ENCODE results near the gene HPCA.

The HPCA gene

DNA sequence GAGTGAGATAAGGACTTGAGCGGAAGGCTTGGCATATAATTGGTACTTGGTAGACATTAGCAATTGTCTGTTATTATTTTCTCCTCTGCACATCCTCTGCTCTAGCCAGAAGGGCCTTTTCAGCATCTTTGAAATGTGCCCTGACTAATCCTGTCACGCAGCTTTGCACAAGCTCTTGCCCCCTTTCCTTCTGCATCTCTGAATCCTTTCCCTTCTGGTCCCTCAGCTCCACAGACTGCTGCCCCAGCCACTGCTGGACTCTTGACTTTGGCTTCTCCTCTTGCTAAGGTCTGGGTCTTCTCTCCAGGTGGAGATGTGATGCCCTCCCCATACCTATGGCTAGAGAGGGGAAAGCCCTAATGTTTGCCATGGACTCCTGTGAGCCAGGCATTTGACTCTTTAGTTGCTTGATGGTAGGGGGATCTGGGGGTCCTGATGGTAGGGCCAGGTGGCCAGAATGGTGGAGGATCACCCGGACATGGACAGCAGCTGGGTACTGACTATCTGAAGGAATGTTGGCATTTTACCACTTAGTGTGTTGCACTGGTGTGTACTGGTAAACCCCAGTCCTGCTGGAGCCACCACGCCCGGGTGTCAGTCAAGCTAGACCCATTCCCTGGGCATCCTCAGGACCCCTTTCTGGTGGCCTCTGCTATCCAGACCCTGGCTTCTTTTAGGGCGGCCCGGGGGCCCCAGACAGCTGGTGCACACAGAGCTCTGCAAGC, 4.4 kb downstream of the HPCA start:
- no peak for DNase-seq

- DNase-seq, result no peak
These were observed 4.9 kb downstream of the HPCA start for GRCh38 chr1:32891241-32891570.

- DNase-seq, result no peak
These were observed 5.3 kb downstream of the HPCA start for GRCh38 chr1:32891630-32892029.

GRCh38 chr1:32892368-32893197, 6.3 kb downstream of the HPCA start:
- no peak for DNase-seq

DNA sequence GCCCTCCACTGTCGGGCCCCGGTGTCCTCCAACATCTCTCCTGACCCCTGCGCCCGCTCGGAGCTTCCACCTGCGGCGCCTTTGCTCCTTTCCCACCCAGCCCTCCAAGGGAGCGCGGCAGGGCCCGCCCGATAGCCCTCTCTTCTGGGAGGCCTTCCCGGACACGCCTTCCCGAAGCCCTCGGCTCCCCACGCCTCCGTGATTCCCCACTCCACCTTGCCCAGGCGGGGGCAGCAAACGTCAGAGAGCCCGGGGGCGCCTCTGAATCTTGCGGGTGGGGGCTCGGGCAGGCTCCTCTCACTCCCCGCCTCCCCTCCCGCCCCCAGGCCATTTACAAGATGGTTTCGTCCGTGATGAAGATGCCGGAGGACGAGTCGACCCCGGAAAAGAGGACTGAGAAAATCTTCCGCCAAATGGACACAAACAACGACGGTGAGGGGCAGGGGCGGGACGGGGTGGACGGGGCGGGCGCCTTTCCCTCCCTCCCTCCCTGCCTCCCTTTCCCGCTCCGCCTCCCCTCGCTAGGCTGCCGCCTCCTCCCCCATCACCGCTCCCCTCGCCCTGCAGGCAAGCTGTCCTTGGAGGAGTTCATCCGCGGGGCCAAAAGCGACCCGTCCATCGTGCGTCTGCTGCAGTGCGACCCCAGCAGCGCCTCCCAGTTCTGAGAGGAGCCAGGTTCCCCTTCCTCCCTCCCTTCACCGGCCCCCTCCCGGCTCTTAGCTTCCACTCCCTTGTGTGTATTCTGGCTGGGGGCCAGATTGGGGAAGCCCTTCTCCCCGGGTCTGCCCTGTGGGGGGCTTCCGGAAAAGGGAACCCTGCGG, 7.1 kb downstream of the HPCA start:
- DNase-seq, result no peak

GRCh38 chr1:32894019-32894600, 7.8 kb downstream of the HPCA start:
- DNase-seq, result no peak

- no peak for DNase-seq
These were observed 8.4 kb downstream of the HPCA start for GRCh38 chr1:32894681-32895080.

GRCh38 chr1:32895325-32896215, 9.3 kb downstream of the HPCA start:
- no peak for DNase-seq

- no peak for DNase-seq
These were observed 10.2 kb downstream of the HPCA start for GRCh38 chr1:32896451-32896850.

DNA sequence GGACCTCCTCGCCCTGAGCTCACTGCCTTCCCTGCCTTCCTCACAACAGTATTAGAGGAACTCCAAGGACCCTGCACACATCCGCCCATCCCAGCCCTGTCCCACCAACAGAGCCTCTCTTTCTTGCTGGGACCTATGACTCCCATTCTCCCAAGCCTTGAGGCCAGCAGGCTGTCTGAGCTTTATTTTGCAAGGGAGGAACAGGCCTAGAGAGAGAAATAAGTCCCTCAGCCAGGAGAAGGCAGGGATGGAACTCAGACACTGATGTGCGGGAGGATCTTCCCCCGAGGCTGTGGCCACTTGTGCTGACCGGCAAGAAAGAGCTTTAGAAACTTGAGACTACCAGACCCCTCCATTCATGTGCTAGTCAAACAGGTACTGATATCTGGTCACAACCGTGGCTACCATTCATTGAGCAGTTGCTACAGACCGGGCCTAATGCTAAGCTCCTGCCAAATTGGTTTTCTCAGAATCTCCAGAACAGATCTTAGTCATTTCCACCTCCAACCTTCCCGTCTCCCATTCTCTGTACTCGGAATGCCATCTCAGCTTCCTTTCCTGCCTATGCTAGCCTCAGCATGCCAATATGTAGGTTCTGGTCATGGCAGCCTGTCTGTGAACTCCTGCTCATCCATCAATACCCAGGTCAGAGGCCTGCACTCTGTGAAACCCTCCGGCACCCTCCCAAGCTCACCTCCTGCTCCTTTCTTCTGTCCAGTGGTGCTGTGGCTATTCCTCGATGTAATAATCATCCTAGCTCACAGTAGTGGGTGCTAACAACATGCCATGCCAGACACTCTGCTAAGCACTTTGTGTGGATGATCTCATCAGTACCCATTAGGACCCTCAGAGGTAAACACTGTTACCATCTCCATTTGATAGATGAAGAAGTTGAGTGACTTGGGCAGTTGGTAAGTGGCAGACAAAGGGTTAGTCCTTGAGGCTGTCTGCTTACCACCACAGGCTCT, 11.1 kb downstream of the HPCA start:
- no peak for DNase-seq

DNA sequence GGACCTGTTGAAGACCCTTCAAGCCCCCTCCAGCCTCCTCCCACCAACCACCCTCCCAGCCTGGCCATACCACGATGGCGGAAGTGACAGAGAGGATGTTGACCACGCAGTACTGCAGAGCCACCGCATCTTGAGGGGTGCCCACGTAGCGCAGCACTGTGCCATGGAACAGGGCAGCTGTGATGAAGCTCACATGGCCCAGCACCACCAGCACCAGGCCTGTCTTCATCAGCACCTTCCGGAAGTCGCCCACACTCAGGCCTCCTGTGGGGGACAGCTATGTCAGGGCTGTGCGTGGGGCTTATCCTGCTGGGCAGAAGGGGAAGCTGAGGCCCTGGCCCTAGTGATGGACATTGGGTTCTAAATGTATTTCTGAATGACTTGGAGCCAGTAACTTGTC, 11.8 kb downstream of the HPCA start:
- DNase-seq, result no peak

DNA sequence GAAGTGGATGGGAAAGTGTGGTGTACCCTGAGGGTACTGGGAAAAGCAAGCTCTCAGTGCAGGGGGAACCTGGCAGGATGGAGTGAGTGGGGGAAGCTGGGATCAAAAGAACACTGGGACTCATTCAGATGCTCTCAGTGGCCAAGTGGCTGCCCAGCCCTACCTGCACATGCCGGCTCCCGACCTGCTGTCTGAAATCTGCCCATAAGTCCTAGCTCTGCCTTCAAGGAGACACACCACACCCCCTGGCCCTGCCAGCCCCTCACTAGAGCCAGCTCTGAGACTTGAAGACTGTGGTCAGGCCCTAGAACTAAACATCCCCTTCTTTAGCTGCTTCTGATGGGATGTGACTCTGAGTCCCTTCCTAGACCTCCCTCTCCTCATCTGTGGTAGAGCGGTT, 12.7 kb downstream of the HPCA start:
- DNase-seq, result no peak

- no peak for DNase-seq
These were observed 13.4 kb downstream of the HPCA start for GRCh38 chr1:32899586-32900296.

- DNase-seq, result no peak
These were observed 14.2 kb downstream of the HPCA start for GRCh38 chr1:32900371-32900955.

GRCh38 chr1:32900956-32901822, 14.9 kb downstream of the HPCA start, which contains the start of gene TMEM54:
Gene TMEM54 (minus strand): TSS chr1:32901389. CDS start chr1:32901238, 151 bp downstream.
- no peak for DNase-seq

DNA sequence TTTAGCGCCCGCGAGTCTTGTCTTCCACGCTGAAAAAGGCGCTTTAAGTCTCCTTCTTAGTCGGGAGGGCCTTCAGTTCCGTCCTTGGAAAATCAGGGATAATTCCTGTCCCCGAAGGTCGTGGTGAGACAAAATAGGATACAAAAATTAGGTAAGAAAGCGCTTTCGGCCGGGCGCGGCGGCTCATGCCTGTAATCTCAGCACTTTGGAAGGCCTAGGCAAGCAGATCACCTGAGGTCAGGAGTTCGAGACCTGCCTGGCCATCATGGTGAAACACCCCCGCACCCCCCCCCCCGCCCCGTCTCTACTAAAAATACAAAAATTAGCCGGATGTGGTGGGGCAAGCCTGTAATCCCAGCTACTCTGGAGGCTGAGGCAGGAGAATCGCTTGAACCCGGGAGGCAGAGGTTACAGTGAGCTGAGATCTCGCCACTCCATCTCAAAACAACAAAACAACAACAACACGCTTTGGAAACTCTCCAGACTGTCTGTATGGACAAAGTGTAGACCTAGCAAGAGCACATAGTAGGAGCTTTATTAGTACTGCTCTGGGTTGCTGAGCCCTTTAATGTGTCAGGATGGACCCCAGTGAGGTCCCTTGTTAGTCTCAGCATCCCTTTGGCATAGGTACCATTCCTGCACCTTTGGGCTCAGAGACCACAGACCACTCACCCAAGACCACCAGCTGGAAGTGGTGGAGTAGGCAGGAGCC, 15.7 kb downstream of the HPCA start:
- no peak for DNase-seq

- DNase-seq, result no peak
These were observed 16.2 kb downstream of the HPCA start for GRCh38 chr1:32902535-32902920.

All from SIG-M5 (cell line).